Neutrophil (primary cell): ENCODE measurements around the gene RSAD2.

ENCODE experiments used
- H3K27ac ChIP-seq: fragments of 200-600 bp; sonication (generic); 2 replicates; pipeline ENCODE4 v1.5.1; 2016; ENCODE audit warnings: mild to moderate bottlenecking, moderate library complexity
- H3K27me3 ChIP-seq: fragments of 200-600 bp; sonication (generic); 2 replicates; pipeline ENCODE4 v1.6.0; 2016; ENCODE audit warnings: mild to moderate bottlenecking
- H3K36me3 ChIP-seq: fragments of 200-600 bp; sonication (generic); 2 replicates; pipeline ENCODE4 v1.5.1; 2017
- H3K4me1 ChIP-seq, 2 experiments: fragments of 200-600 bp in 1 of 2; sonication (generic) in 1 of 2; 1 replicate in 1 of 2; 2 replicates in 1 of 2; pipeline versions ENCODE4 v1.5.1 to v1.6.1; 2013 to 2016; ENCODE audit warnings: low read depth in 1 of 2, low read length in 1 of 2, mild to moderate bottlenecking in 1 of 2, moderate library complexity in 1 of 2; ENCODE audit not compliant: control insufficient read depth in 1 of 2, insufficient read depth in 1 of 2
- H3K4me3 ChIP-seq, 2 experiments: fragments of 200-600 bp in 1 of 2; sonication (generic) in 1 of 2; 1 replicate in 1 of 2; 2 replicates in 1 of 2; pipeline ENCODE4 v1.5.1; 2013 to 2016; ENCODE audit warnings: low read depth in 1 of 2, low read length in 1 of 2, mild to moderate bottlenecking in 1 of 2, moderate library complexity in 1 of 2
- H3K9me3 ChIP-seq: fragments of 200-600 bp; sonication (generic); 2 replicates; pipeline ENCODE4 v1.5.1; 2016
- TF ChIP-seq, protein P1 (sequence below): fragments of 200-600 bp; sonication (generic); IDR thresholded peaks from 2 replicates; pipeline ENCODE4 v1.5.1; 2016; ENCODE audit warnings: antibody characterized with exemption

RSAD2 gene

DNA sequence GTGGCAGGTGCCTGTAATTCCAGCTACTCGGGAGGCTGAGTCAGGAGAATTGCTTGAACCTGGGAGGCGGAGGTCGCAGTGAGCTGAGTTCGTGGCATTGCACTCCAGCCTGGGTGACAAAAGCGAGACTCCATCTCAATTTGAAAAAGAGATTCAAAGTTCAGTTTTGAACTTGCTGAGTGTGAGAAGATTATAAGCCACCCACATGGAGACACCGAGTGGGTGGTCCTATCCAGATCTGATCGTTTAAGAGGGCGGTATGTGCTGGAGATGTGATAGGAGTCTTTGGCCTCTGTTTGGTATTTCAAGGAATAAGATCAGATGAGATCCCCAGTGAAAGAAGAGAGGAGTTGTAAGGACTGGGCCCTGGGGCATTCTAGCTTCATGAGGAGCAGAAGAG, 65.3 kb downstream of the RSAD2 start:
- TF ChIP-seq, protein P1, sequence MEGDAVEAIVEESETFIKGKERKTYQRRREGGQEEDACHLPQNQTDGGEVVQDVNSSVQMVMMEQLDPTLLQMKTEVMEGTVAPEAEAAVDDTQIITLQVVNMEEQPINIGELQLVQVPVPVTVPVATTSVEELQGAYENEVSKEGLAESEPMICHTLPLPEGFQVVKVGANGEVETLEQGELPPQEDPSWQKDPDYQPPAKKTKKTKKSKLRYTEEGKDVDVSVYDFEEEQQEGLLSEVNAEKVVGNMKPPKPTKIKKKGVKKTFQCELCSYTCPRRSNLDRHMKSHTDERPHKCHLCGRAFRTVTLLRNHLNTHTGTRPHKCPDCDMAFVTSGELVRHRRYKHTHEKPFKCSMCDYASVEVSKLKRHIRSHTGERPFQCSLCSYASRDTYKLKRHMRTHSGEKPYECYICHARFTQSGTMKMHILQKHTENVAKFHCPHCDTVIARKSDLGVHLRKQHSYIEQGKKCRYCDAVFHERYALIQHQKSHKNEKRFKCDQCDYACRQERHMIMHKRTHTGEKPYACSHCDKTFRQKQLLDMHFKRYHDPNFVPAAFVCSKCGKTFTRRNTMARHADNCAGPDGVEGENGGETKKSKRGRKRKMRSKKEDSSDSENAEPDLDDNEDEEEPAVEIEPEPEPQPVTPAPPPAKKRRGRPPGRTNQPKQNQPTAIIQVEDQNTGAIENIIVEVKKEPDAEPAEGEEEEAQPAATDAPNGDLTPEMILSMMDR = no peak
- Histone ChIP-seq H3K36me3 (peaks cover 34% of the 10 kb centered on the region), H3K4me1 (peaks cover 1 to 5% of the 10 kb centered on the region in 2 experiments), H3K27ac (no peak overlapping the region), H3K27me3 (no peaks in the 10 kb centered on the region), H3K4me3 (no peak overlapping the region), H3K9me3 (no peaks in the 10 kb centered on the region)

DNA sequence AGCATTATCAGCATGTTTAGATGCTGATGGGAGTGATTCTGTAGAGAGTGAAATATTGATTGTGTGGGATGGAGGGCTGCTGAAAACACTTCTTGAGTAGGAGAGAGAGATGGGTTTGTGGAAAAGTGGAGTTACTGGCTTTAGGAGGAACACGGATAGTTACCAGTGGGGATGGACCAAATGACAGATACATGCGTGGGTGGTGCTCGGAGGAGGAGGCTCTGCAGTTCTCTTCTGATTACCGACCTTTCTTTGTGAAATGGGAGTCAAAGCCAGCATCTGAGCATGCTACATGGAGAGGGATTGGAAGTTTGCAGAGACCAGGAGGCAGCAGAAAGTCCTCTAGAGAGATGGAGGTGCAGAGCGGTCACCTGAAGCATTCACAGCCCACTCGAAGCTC, 65.9 kb downstream of the RSAD2 start:
- no peak overlapping the region for H3K4me3 ChIP-seq
- no peak overlapping the region for H3K27ac ChIP-seq
- H3K27me3 ChIP-seq = no peaks in the 10 kb centered on the region
- H3K4me1 ChIP-seq = peaks cover 0 to 4% of the 10 kb centered on the region in 2 experiments
- TF ChIP-seq, protein P1 = no peak
- peaks cover 34% of the 10 kb centered on the region for H3K36me3 ChIP-seq
- no peaks in the 10 kb centered on the region for H3K9me3 ChIP-seq

DNA sequence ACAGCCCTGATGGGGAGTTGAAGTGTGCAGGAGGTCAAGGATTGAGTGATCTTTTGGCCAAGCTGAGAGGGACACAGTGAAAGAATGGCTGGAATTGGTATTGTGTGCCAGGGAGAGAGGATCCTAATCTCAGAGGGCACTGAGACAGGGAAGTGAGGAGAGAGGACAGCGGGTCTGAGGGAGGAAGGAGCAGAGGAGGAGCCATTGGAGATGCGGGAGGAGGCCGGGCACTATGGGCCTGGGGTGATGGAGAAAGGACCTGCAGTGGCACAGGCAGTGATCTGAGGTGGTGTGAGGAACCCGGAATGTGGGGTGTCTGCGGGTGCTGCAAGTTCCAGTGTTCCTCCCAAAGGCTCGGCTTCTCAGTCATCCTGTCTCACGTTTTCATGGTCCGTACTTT, 66.4 kb downstream of the RSAD2 start:
- H3K27ac ChIP-seq = no peak overlapping the region
- H3K36me3 ChIP-seq = peaks cover 34% of the 10 kb centered on the region
- H3K4me3 ChIP-seq = no peak overlapping the region
- no peaks in the 10 kb centered on the region for H3K9me3 ChIP-seq
- TF ChIP-seq, protein P1 = no peak
- H3K4me1 ChIP-seq = peaks cover 0 to 4% of the 10 kb centered on the region in 2 experiments
- no peaks in the 10 kb centered on the region for H3K27me3 ChIP-seq

DNA sequence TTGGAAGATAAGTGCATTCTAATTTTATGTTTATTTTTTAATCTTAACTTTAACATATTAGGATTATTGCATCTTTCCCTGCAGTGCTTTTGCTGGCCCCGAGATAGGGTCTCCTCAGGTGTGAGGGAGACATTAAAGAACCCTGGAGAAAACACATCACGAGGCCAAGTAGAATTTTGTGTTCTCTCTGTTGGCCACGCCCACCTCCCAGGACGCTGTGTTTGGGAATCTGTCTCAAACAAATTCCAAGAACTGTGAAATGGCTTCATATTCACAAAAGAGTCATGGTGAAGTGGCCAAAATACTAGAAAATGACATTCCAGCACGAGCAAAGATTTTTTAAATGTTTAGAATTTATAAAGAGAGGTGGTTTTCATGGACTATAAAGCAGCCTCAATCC, 67.0 kb downstream of the RSAD2 start:
- Histone ChIP-seq H3K4me3 (no peak overlapping the region), H3K27me3 (no peaks in the 10 kb centered on the region), H3K9me3 (no peaks in the 10 kb centered on the region), H3K4me1 (peaks cover 0 to 4% of the 10 kb centered on the region in 2 experiments), H3K27ac (peak overlapping the region; percentile 23), H3K36me3 (peaks cover 34% of the 10 kb centered on the region)
- TF ChIP-seq, protein P1 = no peak

DNA sequence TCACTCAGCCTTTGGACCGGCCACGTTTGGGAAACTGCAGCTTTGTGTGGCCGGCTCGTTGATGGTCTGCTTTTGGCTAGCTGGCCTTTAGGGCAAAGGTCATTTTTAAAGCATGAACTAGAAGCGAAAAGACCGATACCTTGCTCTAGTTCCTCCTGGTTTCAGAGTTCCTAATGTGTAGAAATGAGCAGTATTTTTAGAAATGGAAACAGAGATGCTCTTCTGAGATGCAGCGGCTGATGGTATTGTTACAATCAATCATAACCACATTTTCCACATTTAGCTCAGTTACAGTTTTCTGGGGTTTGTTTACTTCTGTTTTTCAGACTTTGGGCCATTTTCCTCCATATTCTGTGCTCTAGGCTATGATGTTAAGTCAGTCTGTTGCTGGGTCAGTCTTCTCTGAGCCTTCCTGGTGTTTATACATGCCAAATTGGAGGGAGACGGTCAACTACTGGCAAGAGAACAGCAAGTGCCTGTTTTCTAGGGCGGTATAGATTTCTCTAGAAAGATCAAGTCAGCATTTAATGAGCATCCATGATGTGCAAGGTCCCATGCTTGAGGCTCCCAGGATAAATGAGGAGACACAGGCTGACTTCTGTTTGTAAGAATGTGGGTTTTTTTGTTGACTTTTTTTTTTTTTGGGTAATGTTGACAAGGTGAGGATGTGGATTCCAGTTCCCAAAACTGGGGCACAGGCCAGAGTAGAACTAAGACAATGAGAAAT, 67.7 kb downstream of the RSAD2 start:
- H3K4me3 ChIP-seq = no peak overlapping the region
- no peaks in the 10 kb centered on the region for H3K27me3 ChIP-seq
- H3K36me3 ChIP-seq = peaks cover 34% of the 10 kb centered on the region
- peaks cover 0 to 4% of the 10 kb centered on the region in 2 experiments for H3K4me1 ChIP-seq
- no peaks in the 10 kb centered on the region for H3K9me3 ChIP-seq
- TF ChIP-seq, protein P1 = no peak
- H3K27ac ChIP-seq = peak overlapping the region; percentile 23
